NK-92 treated with Interleukin-12 subunit alpha and Interleukin-12 subunit beta, amount 100 ng/mL, for 24 hours (cell line): Measurements from ENCODE around the gene PIEZO1.

Experiments
- DNase-seq: peaks from one replicate; lab custom pipeline; 2025; lab: John Stamatoyannopoulos, UW

The PIEZO1 gene

GRCh38 chr16:88716601-88717001 is 68.4 kb downstream of the PIEZO1 start:
- DNase-seq, result no peak

- no peak for DNase-seq
Observed at GRCh38 chr16:88716201-88716600, 68.8 kb downstream of the PIEZO1 start.

GRCh38 chr16:88715312-88716190 is 69.5 kb downstream of the PIEZO1 start:
- no peak for DNase-seq

- DNase-seq, result no peak
Observed at GRCh38 chr16:88714420-88715302, 70.4 kb downstream of the PIEZO1 start.

- no peak for DNase-seq
Observed at GRCh38 chr16:88713568-88714419, 71.2 kb downstream of the PIEZO1 start.

DNA sequence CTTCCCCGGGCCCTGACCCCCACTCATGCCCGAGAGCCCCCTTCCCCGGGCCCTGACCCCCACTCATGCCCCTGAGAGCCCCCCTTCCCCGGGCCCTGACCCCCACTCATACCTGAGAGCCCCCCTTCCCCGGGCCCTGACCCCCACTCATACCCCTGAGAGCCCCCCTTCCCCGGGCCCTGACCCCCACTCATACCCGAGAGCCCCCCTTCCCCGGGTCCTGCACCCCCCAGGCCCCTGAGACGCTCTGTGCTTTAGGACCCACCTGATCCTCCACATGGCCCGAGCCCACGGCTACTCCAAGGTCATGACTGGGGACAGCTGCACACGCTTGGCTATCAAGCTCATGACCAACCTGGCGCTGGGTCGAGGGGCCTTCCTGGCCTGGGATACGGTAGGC is 72.0 kb downstream of the PIEZO1 start:
- no peak for DNase-seq

DNA sequence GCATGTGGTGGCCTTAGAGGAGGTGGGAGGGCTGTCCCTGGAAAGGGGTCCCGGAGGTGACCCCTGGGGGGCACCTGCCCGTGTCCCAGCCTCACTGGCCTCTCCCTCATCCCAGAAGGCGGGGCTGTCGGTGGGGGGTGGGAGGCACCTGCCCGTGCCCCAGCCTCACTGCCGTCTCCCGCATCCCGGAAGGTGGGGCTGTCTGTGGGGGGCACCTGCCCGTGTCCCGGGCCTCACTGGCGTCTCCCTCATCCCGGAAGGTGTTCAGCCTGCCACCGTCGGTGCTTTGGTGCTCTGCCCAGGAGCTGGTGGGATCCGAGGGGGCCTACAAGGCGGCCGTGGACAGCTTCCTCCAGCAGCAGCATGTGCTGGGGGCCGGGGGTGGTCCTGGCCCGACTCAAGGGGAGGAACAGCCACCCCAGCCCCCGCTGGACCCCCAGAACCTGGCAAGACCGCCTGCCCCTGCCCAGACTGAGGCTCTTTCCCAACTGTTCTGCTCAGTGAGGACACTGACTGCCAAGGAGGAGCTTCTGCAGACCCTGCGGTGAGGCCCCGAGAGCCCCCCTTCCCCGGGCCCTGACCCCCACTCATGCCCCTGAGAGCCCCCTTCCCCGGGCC is 72.5 kb downstream of the PIEZO1 start:
- no peak for DNase-seq

GRCh38 chr16:88711750-88712340 is 73.2 kb downstream of the PIEZO1 start:
- DNase-seq, result no peak

GRCh38 chr16:88710556-88710955 is 74.5 kb downstream of the PIEZO1 start:
- DNase-seq, result no peak

DNA sequence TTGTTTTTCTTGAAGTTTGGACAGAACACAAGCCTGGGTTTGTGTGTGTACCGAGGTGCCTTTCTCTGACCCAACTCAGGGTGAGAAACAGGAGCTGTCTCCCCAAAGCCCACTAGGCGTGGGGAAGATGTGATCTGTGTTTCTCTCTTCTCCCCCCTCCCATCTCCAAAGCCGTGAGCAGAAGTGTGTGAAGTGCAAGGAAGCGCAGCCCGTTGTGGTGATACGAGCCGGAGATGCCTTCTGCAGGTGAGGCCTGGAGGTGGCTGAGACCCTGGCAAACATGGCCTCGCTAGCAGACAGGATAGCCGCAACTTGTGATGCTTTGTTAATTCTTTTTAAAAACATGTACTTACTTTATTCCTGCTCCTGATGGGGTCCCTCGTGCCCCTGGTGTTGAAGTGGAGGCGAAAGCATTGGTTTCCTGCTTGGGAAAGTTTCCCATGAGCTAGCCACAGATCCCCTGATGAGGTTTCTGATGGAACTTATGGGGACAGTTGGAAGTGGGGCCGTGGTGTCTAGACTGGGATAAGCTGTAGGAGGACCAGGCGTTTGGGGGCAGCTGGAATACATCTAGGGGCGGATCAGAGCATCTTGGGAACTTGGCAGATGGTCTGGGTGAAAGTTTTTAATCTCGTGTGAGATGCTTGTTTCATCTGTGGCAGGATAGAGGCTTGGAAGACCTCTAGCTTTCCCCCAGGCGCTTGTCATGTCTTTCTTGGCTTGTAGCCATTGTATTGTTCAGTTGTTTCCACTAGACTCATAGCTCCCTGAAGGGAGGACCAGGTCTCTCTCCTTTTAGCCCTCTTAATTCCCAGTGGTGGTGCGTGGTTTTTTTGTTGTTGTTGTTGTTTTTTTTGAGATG is 77.8 kb downstream of the PIEZO1 start:
- no peak for DNase-seq

DNA sequence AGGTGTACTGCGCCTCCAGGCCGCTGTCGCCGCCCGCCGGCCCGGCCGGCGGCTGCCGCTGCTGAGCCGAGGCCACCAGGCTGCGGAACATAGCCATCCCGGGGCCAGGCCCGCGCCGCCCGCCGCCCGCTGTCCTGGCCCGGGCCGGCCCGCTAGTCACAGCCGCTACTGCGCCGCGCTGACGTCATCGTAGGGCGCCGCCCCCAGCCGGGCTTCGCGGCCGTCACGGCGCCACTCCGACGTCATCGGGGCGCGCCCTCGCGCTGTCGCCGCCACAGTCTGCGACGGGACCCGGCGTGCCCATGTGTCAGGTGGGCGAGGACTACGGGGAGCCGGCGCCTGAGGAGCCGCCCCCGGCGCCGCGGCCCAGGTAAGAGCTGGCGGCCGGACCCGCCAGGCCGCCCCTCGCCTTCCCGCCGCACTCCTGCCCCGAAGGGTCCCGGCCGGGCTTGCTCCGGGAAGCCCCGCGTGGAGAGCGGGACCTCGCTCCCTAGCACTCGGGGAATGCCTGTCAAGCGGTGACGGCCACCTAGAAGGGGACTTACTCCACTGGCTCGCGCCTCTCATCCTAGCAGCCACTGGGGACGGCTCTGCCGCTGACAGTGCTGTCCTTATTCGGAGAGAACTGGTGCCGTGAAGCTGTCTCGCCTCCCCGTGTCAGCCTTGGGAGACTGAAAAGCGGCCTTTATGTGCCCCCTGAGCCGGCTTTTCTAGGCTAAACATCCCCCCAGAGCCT is 78.6 kb downstream of the PIEZO1 start, which contains the start of the genes CTU2 and RNF166:
CTU2 (plus strand) TSS at position 275 of the 736 bp plus-strand sequence; CDS start at position 303, 28 bp downstream.
RNF166 (minus strand) TSS at position 180 of the 736 bp plus-strand sequence; CDS start at position 97, 83 bp downstream.
- peak; percentile 79 for DNase-seq

- DNase-seq, result no peak
Observed at GRCh38 chr16:88705801-88706228, 79.2 kb downstream of the PIEZO1 start.

DNA sequence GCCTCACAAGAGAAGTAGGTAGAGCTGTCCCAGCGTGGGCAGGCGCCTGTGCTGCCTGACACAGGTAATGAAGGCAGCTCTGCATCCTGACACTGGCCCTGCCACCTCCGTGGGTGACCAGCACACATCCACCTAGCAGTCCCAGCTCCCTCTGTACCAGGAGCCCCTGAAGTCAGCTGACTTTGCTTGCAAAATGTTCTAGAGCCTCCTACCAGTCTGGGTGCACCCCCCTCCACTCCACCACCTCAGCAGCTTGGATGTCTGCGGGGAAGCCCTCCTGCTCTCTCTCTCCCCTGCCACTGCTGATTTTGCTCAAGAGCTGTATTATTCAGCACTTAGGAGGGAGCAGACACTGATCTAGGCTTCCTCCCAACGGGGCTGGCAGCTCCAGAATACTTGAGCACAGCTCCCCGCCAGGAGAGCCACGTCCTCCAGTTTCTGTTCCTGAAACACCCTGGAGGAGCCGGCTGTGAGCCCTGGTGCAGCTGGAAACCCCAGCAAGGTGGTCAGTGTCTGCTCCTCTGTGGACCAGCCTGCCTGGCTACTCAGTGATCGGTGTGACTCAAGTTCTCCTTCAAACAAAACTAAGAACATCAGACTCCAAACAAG is 79.8 kb downstream of the PIEZO1 start:
- no peak for DNase-seq

GRCh38 chr16:88703486-88704309 is 81.3 kb downstream of the PIEZO1 start:
- DNase-seq, result peak; percentile 73

GRCh38 chr16:88702371-88703210 is 82.4 kb downstream of the PIEZO1 start:
- DNase-seq, result no peak

DNA sequence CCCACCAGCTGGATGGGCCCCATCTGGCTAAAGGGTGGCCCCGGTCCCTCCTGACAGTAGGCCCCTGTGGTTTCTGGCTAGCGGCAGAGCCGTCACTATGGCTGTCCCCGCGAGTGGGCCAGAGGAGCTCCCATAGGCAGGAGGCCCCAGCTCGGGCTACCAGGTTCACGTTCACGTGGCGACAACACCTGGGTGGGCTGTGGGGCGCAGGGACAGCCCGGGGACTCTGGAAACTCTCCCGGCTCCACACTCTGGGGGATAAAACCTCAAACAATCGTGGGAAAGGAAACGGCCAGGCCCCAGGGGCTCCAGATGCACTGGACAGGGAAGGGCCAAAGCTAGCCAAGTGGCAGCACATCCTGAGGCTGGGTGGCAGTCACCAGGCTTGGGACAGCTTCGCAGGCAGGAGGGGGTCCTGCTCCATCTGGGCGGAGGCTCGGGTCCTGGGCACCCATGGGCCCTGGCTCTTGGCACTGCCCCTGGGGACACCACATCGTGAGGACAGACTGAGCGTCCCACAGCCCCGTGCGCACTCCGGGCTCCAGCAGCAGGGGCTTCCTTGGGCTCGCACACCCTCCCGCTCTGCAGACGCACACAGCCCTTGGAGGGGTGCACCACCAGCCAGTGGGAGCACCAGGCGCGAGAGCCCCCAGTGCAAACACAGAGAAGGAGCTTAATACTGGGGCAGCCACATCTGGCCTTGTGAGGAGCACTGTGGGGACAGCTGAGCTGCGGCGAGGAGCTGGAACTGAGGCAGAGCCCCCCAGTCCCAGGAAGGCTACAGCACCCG is 83.2 kb downstream of the PIEZO1 start:
- DNase-seq, result no peak
